Superior temporal gyrus (tissue), 1 donor: ENCODE measurements around the gene HYAL2.
"Not testable (repeated sequence)": the region's sequence is repeated elsewhere in the genome, so short reads cannot be mapped to it uniquely, and the experiment has no call there.

Experiments used
- DNase-seq: peaks from one replicate; pipeline ENCODE4 v3.0.0-alpha.2; 2016; ENCODE audit errors: extremely low spot score

The HYAL2 gene

GRCh38 chr3:50312041-50312440 lies 10.5 kb downstream of the HYAL2 start:
- not testable (repeated sequence) for DNase-seq

- no peak for DNase-seq
Measured at GRCh38 chr3:50304601-50305000, 17.9 kb downstream of the HYAL2 start.

GRCh38 chr3:50303013-50303815 lies 19.3 kb downstream of the HYAL2 start, which contains the start of gene HYAL1:
HYAL1 (minus strand) TSS chr3:50303574; CDS start chr3:50302956, 618 bp downstream.
- no peak for DNase-seq

DNA sequence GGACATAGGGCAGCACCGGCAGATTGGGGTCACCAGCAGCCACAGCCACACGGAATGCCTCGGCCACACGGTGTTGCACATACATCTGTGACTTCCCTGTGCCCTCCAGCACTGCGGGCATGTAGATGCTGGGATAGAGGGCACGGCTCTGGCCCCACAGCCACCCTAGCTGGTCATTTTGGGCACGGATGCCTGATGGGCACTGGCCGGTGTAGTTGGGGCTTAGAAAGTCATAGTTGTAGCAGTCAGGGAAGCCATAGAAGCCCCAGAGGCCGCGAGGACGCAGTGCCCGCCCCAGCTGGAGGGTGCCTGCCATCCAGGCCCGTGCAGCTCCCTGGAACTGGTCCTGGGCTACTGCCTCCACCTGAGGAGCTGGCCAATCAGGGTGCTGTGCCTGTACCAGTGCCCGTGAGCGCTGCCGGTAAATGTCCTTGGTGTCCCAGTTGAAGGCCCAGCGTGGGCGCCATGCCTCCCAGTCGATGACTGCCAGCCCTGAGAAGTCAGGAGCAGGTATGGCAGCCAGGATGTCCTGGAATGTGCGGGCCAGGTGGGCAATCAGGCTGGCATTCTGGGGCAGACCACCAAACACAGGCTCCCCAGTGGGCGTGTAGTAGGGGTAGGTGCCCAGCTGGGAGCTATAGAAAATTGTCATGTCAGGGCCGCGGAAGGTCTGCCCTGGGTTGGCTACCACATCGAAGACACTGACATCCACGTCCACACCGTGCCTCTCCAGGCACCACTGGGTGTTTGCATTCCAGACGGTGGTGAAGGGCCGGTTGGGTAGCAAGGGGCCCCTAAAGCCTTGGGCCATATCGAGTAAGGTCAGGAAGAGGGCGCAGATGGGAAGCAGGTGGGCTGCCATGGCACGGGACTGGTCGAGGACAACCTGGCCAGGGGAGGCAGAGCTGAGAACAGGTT lies 20.2 kb downstream of the HYAL2 start:
- DNase-seq: no peak

DNA sequence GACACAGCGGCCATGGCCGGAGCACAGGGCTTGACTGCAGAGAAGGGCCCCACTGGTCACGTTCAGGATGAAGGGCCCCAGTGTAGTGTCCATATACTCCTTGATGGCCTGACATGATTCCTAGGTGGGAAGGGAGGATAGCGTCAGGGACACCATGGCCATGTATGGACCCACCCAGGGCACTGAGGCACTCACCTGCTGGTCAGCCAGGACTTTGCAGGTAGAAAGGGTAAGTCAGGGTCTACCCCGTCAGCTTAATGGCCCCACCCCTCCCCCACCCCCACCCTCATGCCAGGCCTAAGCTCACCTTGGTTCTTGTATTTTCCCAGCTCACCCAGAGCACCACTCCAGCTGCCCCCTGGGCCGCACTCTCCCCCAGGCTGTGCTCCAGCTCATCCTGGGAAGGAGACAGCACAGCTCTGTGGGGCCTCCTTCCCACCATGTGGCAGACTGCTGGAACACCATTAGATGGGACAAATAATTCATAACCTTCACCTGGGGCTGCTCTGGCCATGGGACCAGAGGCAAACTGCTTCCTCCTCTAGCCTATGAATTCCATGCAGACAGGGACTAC lies 21.8 kb downstream of the HYAL2 start:
- no peak for DNase-seq

GRCh38 chr3:50299929-50300680 lies 22.4 kb downstream of the HYAL2 start:
- peak; percentile 92 for DNase-seq

- no peak for DNase-seq
Measured at GRCh38 chr3:50299638-50299928, 23.0 kb downstream of the HYAL2 start.

DNA sequence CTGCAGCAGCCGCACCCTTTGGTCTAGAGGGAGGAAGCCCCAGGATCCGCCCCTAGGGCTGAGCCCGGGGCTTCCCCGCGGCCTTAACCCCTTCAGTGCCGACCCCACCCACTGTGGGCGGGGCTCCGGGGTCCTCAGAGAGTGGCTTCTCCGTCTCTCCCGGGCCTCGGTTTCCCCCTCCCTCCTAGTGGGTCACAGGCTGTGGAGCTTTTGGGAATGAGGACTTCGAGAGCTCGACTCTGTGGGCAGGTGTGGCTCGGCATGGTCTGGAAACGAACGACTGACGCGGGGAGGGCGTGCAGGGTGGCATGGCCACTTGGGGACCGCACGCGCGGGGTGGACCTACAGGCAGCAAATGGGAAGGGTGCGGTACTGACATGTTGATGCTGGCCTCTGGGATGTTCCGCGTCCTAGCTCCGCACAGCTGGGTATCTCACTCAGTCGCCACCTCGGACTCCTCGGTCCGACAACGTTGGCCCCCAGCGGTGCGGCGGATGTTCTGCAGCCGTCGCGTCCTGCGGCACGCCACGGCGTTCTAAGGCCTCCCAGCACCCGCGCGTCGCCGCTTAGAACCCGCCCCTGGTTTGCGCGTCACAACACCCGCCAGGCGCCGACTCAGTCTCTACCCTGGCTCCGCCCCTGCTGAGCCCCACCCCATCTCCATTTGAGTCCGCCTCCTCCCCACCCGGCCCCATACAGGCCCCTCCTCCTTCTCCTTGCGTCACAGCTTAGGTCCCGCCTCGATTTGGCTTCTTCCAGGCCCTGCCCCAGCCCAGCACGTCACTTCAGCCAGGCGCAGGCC lies 23.5 kb downstream of the HYAL2 start, which contains the start of the genes HYAL3 and NAA80:
Gene HYAL3, minus strand, starts transcription at position 570 of the 802 bp plus-strand sequence. CDS start 3,803 bp downstream, outside the sequence.
Gene NAA80, minus strand, starts transcription at position 570 of the 802 bp plus-strand sequence. CDS start 1,942 bp downstream, outside the sequence.
- DNase-seq: peak; percentile 99

DNA sequence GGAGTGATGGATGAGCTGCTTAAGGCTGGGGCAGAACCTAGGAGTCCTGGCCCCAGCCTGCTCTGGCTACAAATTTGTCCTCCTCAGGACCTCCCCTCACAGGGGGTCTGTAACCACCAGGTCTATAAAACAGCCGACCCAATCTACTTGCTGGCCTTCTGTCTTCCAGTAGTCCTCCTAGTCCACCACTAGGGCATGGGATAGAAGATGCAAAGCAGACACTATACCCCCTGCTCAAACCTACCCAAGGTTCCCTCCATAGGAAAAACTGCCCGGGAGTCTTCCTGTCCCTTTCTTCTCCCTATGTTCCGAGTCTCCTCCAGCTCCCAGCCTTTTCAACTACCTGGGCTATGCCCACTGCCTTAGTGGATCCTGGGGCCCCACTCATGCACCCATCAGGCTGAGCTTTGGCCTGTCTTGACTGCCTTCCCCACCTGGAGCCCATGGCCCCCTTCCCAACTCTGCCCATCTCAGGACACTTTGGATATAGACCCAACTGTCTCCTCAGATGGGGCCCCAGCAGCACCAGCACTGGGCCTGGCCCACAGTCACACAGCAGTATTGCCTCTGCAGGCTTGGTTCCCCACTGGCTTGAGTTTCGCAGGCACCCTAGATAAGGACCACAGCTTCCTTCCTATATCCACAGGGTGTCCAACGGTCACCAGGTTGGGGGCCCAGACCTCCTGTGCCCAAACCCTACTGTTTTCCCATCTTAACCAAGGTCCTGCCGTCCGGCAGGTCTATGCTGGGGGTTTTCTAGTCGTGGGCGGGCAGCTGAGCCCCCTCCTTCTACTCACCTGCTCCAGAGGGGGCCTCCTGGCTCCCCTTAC lies 24.4 kb downstream of the HYAL2 start:
- no peak for DNase-seq

- no peak for DNase-seq
Measured at GRCh38 chr3:50297384-50297775, 25.2 kb downstream of the HYAL2 start.

- DNase-seq: no peak
Measured at GRCh38 chr3:50296721-50297383, 25.7 kb downstream of the HYAL2 start.

DNA sequence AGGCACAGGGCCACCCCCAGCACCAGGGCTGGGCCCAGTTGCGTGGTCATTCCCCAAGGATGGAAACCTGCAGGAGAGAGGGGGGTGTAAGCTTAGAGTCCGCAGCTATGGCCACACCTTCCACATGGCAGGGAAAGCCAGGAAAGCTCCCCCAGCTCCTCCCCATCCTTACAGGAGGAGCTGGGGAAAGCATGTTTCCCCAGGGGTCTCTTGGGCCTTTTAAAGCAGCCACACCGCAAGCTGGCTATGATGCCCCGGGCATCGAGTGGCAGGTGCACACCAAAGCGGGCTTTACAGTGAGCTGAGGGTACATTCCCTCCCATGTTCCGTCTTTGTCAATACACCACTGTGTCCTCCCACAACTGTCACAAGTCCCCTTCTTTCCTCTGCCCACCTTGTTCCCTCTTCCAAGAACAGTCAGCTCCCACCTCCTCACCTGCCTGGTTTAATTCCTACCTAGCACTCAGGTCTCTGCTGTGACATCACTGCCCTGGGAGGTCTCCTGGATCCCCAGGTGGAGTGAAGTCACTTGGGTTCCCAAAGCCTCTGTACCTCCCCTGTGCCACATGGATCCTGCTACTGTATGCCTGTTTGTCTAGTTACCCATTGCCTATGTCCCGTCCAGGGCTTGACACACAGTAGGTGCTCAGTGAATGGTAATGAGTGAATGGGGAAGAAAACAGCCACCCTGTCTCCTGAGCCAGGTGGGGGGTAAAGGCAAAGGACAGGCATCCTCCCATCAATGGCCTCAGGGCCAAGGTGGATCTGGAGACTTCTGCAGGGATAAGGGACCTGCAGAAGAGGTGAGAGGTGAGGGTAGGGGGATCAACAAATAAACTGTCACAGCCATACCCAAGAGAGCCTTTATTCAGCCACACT lies 26.8 kb downstream of the HYAL2 start:
- DNase-seq: no peak

DNA sequence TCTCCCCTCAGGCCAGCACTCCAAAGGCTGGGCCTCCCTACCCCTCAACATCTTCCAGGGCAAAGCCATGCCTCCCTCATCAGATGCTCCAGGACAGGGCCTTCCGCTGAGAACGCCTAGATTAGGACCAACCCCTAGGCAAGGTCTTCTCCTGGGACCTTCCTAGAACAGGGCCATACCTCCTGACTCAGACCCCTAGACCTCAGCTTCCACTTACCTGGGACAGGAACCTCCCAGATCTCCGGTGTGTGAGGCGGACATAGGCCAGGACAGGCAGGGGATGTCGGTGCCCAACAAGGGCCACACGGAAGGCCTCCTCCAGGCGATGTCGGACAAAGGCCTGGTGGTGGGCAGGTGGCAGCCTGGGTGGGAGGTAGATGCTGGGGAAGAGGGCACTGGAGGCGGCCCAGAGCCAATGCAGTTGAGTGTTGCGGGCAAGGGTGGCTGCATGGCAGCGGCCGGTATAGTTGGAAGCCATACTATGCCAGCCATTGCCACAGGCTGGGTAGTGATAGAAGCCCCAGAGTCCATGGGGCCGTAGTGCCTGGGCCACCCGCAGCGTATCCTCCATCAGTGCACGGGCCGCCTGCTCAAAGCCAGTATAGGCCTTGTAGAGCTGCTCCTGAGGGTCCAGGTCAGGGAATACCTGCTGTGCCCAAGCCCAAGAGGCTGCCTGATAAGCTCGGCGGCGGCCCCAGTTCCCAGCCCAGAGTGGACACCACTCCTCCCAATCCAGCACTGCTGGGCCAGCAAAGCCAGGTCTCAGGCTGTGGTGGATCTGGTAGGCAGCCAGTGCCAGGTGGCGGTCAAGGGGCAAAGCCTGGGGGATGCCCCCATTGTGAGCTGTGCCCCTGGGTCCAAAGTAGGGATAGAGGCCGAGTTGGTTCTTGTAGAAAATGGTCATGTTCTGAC lies 27.8 kb downstream of the HYAL2 start:
- no peak for DNase-seq

DNA sequence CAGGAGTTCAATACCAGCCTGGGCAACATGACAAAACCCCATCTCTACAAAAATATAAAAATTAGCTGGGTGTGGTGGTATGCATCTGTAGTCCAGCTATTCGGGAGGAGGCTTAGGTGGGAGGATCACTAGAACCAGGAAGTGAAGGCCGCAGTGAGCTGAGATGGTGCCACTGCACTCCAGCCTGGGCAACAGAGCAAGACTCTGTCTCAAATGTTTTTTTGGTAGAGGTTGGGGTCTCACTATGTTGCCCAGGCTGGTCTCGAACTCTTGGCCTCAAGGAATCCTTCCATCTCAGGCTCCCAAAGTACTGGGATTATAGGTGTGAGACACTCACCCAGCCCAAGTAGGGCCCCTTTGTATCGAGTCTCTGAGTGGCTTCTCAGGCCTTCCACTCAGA lies 28.5 kb downstream of the HYAL2 start:
- no peak for DNase-seq

GRCh38 chr3:50293079-50293801 lies 29.3 kb downstream of the HYAL2 start:
- no peak for DNase-seq
